Measurements from ENCODE around the gene RNF215.

The RNF215 gene

DNA sequence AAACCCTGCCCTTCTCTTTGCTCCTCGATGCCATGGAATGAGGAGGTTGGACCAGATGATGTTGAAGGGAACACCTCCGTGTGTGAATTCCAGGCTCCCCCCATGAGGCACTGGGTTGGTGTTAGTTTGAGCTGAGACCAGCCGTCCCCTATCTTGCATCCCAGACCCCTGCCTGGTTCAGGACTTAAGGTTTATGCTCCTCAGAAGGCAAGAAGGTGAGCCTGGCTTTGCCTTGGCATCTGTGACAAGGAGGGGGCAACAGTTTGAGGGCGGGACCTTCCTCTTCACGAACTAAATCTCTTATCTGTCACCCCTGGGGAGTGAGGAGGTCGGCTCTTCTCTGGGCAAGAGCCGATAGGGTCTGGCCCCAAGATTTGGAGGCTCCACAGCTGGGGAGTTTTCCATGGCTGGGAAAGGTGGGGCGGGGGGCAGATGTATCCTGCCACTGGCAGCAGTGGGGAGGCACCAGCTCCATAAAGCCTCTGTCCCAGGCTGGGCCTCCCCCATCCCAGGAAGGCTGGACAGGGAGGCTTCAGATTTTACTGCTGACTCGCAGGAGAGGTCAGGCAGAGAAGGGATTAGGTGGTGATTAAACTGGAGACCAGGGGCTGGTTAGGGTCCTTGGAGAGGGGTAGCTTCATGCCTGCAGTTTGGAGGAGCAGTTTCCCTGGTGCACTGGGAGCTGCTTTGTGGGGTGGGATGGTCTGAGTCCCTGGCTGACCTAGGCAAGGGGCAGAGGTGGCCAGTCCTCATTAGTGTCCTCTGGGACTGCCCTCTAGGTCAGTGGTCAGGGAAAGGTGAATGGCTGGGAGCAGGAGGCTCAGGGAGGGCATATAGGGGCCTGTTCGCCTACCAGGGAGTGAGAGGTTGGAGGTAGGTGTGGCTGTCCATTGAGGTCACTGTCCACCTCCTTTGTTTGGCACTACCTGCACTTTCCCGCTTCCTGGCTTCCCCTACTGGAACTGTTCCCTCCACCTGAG, 10.7 kb upstream of the RNF215 start:
- in situ Hi-C loops (cut with MboI; ENCODE audit: low pct_unique_long_range_greater_than_20kb, low sequenced_read_pairs, unreplicated experiment) = loop anchor here (25.0 kb wide), 1 partner anchor 286 kb away; no protein-coding TSS in a partner anchor
- TF ChIP-seq, protein P1, sequence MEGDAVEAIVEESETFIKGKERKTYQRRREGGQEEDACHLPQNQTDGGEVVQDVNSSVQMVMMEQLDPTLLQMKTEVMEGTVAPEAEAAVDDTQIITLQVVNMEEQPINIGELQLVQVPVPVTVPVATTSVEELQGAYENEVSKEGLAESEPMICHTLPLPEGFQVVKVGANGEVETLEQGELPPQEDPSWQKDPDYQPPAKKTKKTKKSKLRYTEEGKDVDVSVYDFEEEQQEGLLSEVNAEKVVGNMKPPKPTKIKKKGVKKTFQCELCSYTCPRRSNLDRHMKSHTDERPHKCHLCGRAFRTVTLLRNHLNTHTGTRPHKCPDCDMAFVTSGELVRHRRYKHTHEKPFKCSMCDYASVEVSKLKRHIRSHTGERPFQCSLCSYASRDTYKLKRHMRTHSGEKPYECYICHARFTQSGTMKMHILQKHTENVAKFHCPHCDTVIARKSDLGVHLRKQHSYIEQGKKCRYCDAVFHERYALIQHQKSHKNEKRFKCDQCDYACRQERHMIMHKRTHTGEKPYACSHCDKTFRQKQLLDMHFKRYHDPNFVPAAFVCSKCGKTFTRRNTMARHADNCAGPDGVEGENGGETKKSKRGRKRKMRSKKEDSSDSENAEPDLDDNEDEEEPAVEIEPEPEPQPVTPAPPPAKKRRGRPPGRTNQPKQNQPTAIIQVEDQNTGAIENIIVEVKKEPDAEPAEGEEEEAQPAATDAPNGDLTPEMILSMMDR (IDR thresholded peaks at IDR 0.05; ENCODE audit: extremely low read depth, insufficient read depth, missing control alignments) = no peak
- DNase-seq (ENCODE audit: low spot score) = no peak

DNA sequence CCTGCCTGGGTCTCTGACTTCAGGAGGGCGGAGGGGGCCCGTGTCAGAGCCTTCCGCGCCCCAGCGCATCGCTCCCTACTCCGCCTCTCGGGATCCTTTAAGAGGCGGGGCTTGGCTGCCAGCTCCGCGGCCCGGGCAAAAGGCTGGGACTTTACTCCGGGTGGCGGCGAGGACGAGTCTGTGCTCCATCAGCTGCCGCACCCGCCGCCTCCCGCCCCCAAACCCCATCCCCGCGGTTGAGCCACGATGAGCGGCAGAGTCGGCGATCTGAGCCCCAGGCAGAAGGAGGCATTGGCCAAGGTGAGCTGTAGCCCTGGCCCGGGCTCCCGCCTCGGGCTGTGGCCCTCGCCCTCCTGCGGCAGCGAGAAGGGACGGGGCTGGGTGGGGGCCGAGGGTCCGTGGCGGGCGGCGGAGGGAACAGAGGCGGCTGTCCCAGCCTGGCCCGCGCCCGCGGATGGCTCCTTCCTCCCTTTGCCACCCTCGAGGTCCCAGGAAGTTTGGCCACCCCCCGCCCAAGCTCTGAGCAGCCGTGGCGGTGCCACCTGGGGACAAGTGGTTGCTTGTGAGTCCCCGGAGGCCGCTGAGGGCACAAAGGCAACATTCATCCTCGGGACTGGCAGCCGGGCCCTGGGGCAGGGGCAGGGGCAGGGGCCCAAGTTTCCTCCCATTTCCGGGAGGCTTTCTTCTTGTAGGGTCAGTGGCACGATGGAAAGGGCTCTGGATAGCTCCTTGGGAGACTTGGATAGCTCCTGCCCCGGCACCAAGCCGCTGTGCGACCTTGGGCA, 9.9 kb upstream of the RNF215 start, which contains the start of gene SEC14L2:
Gene SEC14L2, plus strand, starts transcription at position 148 of the 785 bp plus-strand sequence. Its CDS starts 99 bp downstream, at position 247.
- DNase-seq (ENCODE audit: low spot score) = peak; percentile 46
- TF ChIP-seq, protein P1 (IDR thresholded peaks at IDR 0.05; ENCODE audit: extremely low read depth, insufficient read depth, missing control alignments) = no peak
- in situ Hi-C loops (cut with MboI; ENCODE audit: low pct_unique_long_range_greater_than_20kb, low sequenced_read_pairs, unreplicated experiment) = loop anchor here (25.0 kb wide), 1 partner anchor 285 kb away; no protein-coding TSS in a partner anchor

DNA sequence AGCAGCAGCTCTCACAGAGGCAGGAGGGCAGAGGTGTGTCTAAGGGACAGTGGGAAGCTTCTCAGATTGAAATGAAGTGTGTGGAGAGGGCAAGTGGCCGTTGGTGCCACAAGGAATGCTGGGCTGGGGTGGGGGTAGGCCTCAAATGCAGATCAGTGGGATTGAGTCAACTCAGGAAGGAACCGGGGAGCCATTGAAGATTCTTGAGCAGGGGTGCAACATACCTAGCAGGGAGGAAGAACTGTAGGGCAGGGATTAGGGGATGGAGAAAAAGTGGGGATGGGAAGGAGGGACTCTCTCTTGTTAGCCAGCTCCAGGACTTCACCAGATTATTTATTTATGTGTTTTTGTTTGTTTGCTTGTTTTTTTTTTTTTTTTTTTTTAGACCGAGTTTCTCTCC, 6.7 kb upstream of the RNF215 start:
- TF ChIP-seq, protein P1 (IDR thresholded peaks at IDR 0.05; ENCODE audit: extremely low read depth, insufficient read depth, missing control alignments) = no peak
- in situ Hi-C loops (cut with MboI; ENCODE audit: low pct_unique_long_range_greater_than_20kb, low sequenced_read_pairs, unreplicated experiment) = loop anchor here (25.0 kb wide), 1 partner anchor 282 kb away; no protein-coding TSS in a partner anchor

DNA sequence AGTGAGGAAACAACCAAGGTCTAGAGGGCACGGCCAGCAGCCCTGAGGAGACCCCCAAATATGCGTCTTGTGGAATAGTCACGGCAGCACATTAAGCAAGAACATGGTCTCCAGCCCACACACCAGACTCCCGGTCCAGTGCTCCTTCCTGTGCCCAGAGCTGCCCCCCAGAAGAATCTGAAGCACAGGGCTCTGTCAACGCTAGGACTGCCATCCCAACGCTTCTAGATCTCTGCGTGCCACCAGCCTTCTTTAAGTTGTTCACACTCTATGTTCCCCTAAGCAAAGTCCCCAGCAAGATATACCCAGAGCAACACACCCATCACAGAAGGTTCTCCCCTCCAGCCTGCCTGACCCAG, 6.1 kb upstream of the RNF215 start:
- in situ Hi-C loops (cut with MboI; ENCODE audit: low pct_unique_long_range_greater_than_20kb, low sequenced_read_pairs, unreplicated experiment) = loop anchor here (25.0 kb wide), 1 partner anchor 281 kb away; no protein-coding TSS in a partner anchor
- DNase-seq (ENCODE audit: low spot score) = peak; percentile 12

More for the DNA sequence above, 6.7 kb upstream of the RNF215 start:
- DNase-seq (ENCODE audit: low spot score) = no peak

DNA sequence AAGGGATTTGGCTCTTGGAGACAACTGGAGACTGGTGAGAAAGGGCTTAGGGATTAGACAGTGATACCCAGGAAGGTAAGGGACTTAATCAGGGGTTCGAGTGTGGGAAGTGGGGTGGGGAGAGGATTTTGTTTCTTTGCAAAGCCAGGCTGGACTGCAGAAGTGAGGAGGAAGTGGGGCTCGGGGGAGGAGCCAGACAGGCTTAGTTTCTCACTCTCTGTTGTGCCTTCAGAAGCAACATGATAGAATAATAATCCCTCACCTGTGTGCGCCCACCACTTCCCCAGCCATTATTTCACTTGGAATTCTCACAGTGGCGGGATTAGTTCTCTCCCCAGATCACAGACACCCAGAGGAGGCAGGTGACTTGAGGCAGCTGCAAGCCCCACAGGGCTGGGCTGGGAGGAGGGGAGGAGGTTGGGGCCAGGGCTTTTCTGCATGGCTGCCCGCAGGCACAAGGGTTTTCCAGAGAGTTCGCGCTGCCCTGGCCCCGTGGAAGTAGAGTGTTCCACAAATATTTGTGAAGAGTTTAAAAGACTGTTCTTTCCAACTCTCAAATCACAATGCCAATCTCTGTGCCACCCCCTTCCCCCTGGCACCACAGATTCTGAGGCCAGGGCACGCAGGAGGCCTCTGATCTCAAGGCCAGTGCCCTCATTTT, 5.6 kb upstream of the RNF215 start:
- in situ Hi-C loops (cut with MboI; ENCODE audit: low pct_unique_long_range_greater_than_20kb, low sequenced_read_pairs, unreplicated experiment) = loop anchor here (25.0 kb wide), 1 partner anchor 280 kb away; no protein-coding TSS in a partner anchor
- TF ChIP-seq, protein P1 (IDR thresholded peaks at IDR 0.05; ENCODE audit: extremely low read depth, insufficient read depth, missing control alignments) = no peak
- peak; percentile 68 for DNase-seq (ENCODE audit: low spot score)

More for the DNA sequence above, 6.1 kb upstream of the RNF215 start:
- TF ChIP-seq, protein P1 (IDR thresholded peaks at IDR 0.05; ENCODE audit: extremely low read depth, insufficient read depth, missing control alignments) = no peak
